Neuronal stem cell (in vitro differentiated cells): ENCODE measurements around the gene COL1A1.
A peak's percentile ranks its signal among the peaks of the same experiment; 100 is the strongest.

Experiments
- DNase-seq: peaks from one replicate; pipeline ENCODE4 v3.0.0-alpha.2; 2013; ENCODE audit warnings: low spot score
- H2AFZ ChIP-seq: one replicate; pipeline ENCODE4 v1.6.1; 2013; ENCODE audit warnings: mild to moderate bottlenecking, low read length, inconsistent platforms
- H2AK5ac ChIP-seq: 2 replicates; pipeline ENCODE4 v1.6.1; 2013; ENCODE audit warnings: low read depth, mild to moderate bottlenecking, inconsistent platforms, low read length, moderate library complexity, mixed read lengths
- H2BK120ac ChIP-seq: 2 replicates; pipeline ENCODE4 v1.6.1; 2013; ENCODE audit warnings: low read depth, mild to moderate bottlenecking, inconsistent platforms, low read length, moderate library complexity, mixed read lengths
- H2BK12ac ChIP-seq: one replicate; pipeline ENCODE4 v1.6.1; 2013; ENCODE audit warnings: low read length, inconsistent platforms
- H2BK15ac ChIP-seq: 2 replicates; pipeline ENCODE4 v1.6.1; 2013; ENCODE audit warnings: mild to moderate bottlenecking, low read length, inconsistent platforms, mixed read lengths
- H2BK5ac ChIP-seq: one replicate; pipeline ENCODE4 v1.6.1; 2013; ENCODE audit warnings: inconsistent platforms, mild to moderate bottlenecking, low read length, moderate library complexity
- H3K14ac ChIP-seq: one replicate; pipeline ENCODE4 v1.6.1; 2013; ENCODE audit warnings: low read length, inconsistent platforms
- H3K18ac ChIP-seq: 2 replicates; pipeline ENCODE4 v1.6.1; 2013; ENCODE audit warnings: low read length, inconsistent platforms
- H3K23ac ChIP-seq: 2 replicates; pipeline ENCODE4 v1.6.1; 2013; ENCODE audit warnings: low read depth, mild to moderate bottlenecking, mixed read lengths, low read length, inconsistent platforms; ENCODE audit not compliant: poor library complexity
- H3K27ac ChIP-seq: replicated peaks from 3 replicates; pipeline ENCODE4 v1.5.1; 2013; ENCODE audit warnings: low read length, inconsistent platforms
- H3K27me3 ChIP-seq, 3 experiments: 2 replicates each; pipeline ENCODE4 v1.6.1; 2013; ENCODE audit warnings: low read length in 3 of 3, mild to moderate bottlenecking in 2 of 3, inconsistent platforms in 1 of 3, low read depth in 1 of 3, mixed read lengths in 1 of 3, moderate library complexity in 1 of 3; ENCODE audit not compliant: control insufficient read depth in 3 of 3, insufficient read depth in 3 of 3
- H3K36me3 ChIP-seq, 2 donors: replicated peaks in 1 of 2; 2 replicates each; pipeline ENCODE4 v1.6.1; 2013; ENCODE audit warnings: low read length in 2 of 2; ENCODE audit not compliant: control insufficient read depth in 2 of 2, insufficient read depth in 2 of 2
- H3K4ac ChIP-seq: 2 replicates; pipeline ENCODE4 v1.6.1; 2013; ENCODE audit warnings: inconsistent platforms, mild to moderate bottlenecking, low read length, moderate library complexity
- H3K4me1 ChIP-seq, 2 donors: 1 replicate in 1 of 2; 2 replicates in 1 of 2; pipeline ENCODE4 v1.6.1; 2013; ENCODE audit warnings: low read length in 2 of 2, low read depth in 1 of 2; ENCODE audit not compliant: control insufficient read depth in 2 of 2, insufficient read depth in 1 of 2
- H3K4me2 ChIP-seq: one replicate; pipeline ENCODE4 v1.6.1; 2013; ENCODE audit warnings: mild to moderate bottlenecking, low read length, inconsistent platforms; ENCODE audit not compliant: insufficient read depth, poor library complexity, severe bottlenecking
- H3K4me3 ChIP-seq, 2 donors: 2 replicates each; pipeline ENCODE4 v1.5.1; 2013; ENCODE audit warnings: low read length in 2 of 2, mild to moderate bottlenecking in 2 of 2, inconsistent platforms in 1 of 2, moderate library complexity in 1 of 2
- H3K79me1 ChIP-seq: one replicate; pipeline ENCODE4 v1.6.1; 2013; ENCODE audit warnings: low read depth, mild to moderate bottlenecking, inconsistent platforms, low read length, moderate library complexity
- H3K9ac ChIP-seq: one replicate; pipeline ENCODE4 v1.6.1; 2013; ENCODE audit warnings: mild to moderate bottlenecking, low read depth, low read length, inconsistent platforms; ENCODE audit not compliant: poor library complexity
- H3K9me3 ChIP-seq, 2 donors: replicated peaks in 1 of 2; 2 replicates each; pipeline versions ENCODE3 to v1.6.1; 2013; ENCODE audit warnings: low read length in 2 of 2, mild to moderate bottlenecking in 2 of 2, inconsistent platforms in 1 of 2, low read depth in 1 of 2, mixed read lengths in 1 of 2, moderate library complexity in 1 of 2; ENCODE audit not compliant: control insufficient read depth in 2 of 2, insufficient read depth in 1 of 2
- H4K8ac ChIP-seq: one replicate; pipeline ENCODE4 v1.6.1; 2013; ENCODE audit warnings: low read depth, mild to moderate bottlenecking, inconsistent platforms, low read length, moderate library complexity
- H4K91ac ChIP-seq: one replicate; pipeline ENCODE4 v1.6.1; 2013; ENCODE audit warnings: low read length, low read depth, mild to moderate bottlenecking, inconsistent platforms; ENCODE audit not compliant: poor library complexity
- WGBS, 2 donors: extraction: QIAGEN DNeasy Blood & Tissue Kit; methylation state at CpG; one replicate each; pipeline ENCODE4 v1.1.7; 2013; ENCODE audit warnings: missing lambda C conversion rate in 2 of 2, mixed read lengths in 1 of 2; ENCODE audit not compliant: insufficient read length in 2 of 2, insufficient replicate concordance in 1 of 2; ENCODE audit errors: extremely low coverage in 2 of 2; 5-methylcytosine and 5-hydroxymethylcytosine counted together

The COL1A1 gene

GRCh38 chr17:50196036-50196435 is 5.4 kb downstream of the COL1A1 start:
- peaks cover 0 to 6% of the 10 kb centered on the region in 2 donors for H3K36me3 ChIP-seq

GRCh38 chr17:50194934-50195865 is 6.2 kb downstream of the COL1A1 start:
- H2BK5ac ChIP-seq, result peak overlapping the region; percentile 42
- no peak overlapping the region for H3K9ac ChIP-seq
- peak overlapping the region; percentile 4 for H2BK15ac ChIP-seq
- H3K18ac ChIP-seq, result peak overlapping the region; percentile 17
- no peak for DNase-seq
- H3K4ac ChIP-seq, result no peak overlapping the region
- no peak overlapping the region for H4K91ac ChIP-seq
- peaks cover 3 to 5% of the 10 kb centered on the region in 2 donors for H3K4me1 ChIP-seq
- peaks cover 0 to 9% of the 10 kb centered on the region in 2 donors for H3K36me3 ChIP-seq
- H3K4me2 ChIP-seq, result no peak overlapping the region
- H2BK120ac ChIP-seq, result no peak overlapping the region
- peaks cover 0 to 50% (median 7%) of the 10 kb centered on the region in 3 experiments for H3K27me3 ChIP-seq
- no CpG with 5 or more reads among the region's 17 CpGs for WGBS, 2 donors
- no peak overlapping the region for H2BK12ac ChIP-seq
- H3K27ac ChIP-seq, result no peak overlapping the region
- no peaks in the 10 kb centered on the region for H3K9me3 ChIP-seq
- H3K4me3 ChIP-seq, result no peak overlapping the region
- H3K79me1 ChIP-seq, result peaks cover 1% of the 10 kb centered on the region
- H2AK5ac ChIP-seq, result peak overlapping the region; percentile 46
- H3K14ac ChIP-seq, result peak overlapping the region; percentile 21
- H3K23ac ChIP-seq, result no peak overlapping the region
- H2AFZ ChIP-seq, result no peak overlapping the region
- H4K8ac ChIP-seq, result no peak overlapping the region

More at GRCh38 chr17:50196036-50196435, 5.4 kb downstream of the COL1A1 start:
- Histone ChIP-seq H3K4me3 (no peak overlapping the region), H2BK120ac (no peak overlapping the region), H3K27ac (no peak overlapping the region), H3K4me1 (peaks cover 3 to 5% of the 10 kb centered on the region in 2 donors), H2AK5ac (peak overlapping the region; percentile 46), H3K23ac (no peak overlapping the region), H3K4me2 (no peak overlapping the region), H3K9ac (no peak overlapping the region), H3K9me3 (no peaks in the 10 kb centered on the region), H3K27me3 (peaks cover 2 to 49% (median 10%) of the 10 kb centered on the region in 3 experiments), H2BK15ac (no peak overlapping the region), H3K4ac (no peak overlapping the region), H3K14ac (no peak overlapping the region), H3K79me1 (peaks cover 1% of the 10 kb centered on the region), H4K8ac (no peak overlapping the region), H4K91ac (no peak overlapping the region), H2BK5ac (peak overlapping the region; percentile 66), H2BK12ac (no peak overlapping the region), H2AFZ (no peak overlapping the region), H3K18ac (peak overlapping the region; percentile 48)
- DNase-seq, result no peak
- no CpG with 5 or more reads among the region's 5 CpGs for WGBS, 2 donors

- no peak overlapping the region for H2BK12ac ChIP-seq
- H4K91ac ChIP-seq, result no peak overlapping the region
- no peak overlapping the region for H3K14ac ChIP-seq
- H2AFZ ChIP-seq, result no peak overlapping the region
- peak overlapping the region; percentile 63 for H3K9ac ChIP-seq
- H3K79me1 ChIP-seq, result peaks cover 1% of the 10 kb centered on the region
- H2BK15ac ChIP-seq, result peak overlapping the region; percentile 4
- H3K23ac ChIP-seq, result no peak overlapping the region
- H3K18ac ChIP-seq, result peak overlapping the region; percentile 17
- no peak overlapping the region for H2BK120ac ChIP-seq
- H3K4me3 ChIP-seq, result peak overlapping the region in 1 of 2 donors; percentile 46
- peak overlapping the region; percentile 37 for H2AK5ac ChIP-seq
- peaks cover 0 to 50% (median 4%) of the 10 kb centered on the region in 3 experiments for H3K27me3 ChIP-seq
- no peaks in the 10 kb centered on the region for H3K4me1 ChIP-seq
- no peak overlapping the region for H3K27ac ChIP-seq
- no CpG with 5 or more reads among the region's 25 CpGs for WGBS, 2 donors
- no peak overlapping the region for H3K4me2 ChIP-seq
- no peaks in the 10 kb centered on the region for H3K9me3 ChIP-seq
- H2BK5ac ChIP-seq, result no peak overlapping the region
- peak overlapping the region; percentile 89 for H3K4ac ChIP-seq
- no peak for DNase-seq
- H3K36me3 ChIP-seq, result peaks cover 0 to 9% of the 10 kb centered on the region in 2 donors
- peak overlapping the region; percentile 43 for H4K8ac ChIP-seq
Measured at GRCh38 chr17:50194140-50194933, 7.1 kb downstream of the COL1A1 start.
